Colonic mucosa (tissue), 4 donors: ENCODE data around the gene POP7. TPM values are rescaled to one million over a fixed set of nuclear protein-coding genes. Genes with fewer than 3 reads are reported as not detected.

ENCODE experiments used
- DNase-seq: peaks from one replicate; pipeline ENCODE4 v3.0.0-alpha.2; 2020
- H3K27ac ChIP-seq: fragments of 200-600 bp; one replicate; pipeline ENCODE4 v1.8.0; 2021
- H3K27me3 ChIP-seq: fragments of 200-600 bp; one replicate; pipeline ENCODE4 v1.8.0; 2021
- H3K36me3 ChIP-seq: fragments of 200-600 bp; one replicate; pipeline ENCODE4 v1.8.0; 2021
- H3K4me1 ChIP-seq: fragments of 200-600 bp; one replicate; pipeline ENCODE4 v1.8.0; 2021; ENCODE audit warnings: mild to moderate bottlenecking
- H3K4me3 ChIP-seq: fragments of 200-600 bp; one replicate; pipeline ENCODE4 v1.8.0; 2021
- H3K9ac ChIP-seq, 2 donors: one replicate each; pipeline ENCODE4 v1.7.0; 2013; ENCODE audit warnings: control low read depth in 2 of 2, low read depth in 2 of 2, low read length in 2 of 2
- H3K9me3 ChIP-seq: fragments of 200-600 bp; one replicate; pipeline ENCODE4 v1.8.0; 2021
- intact Hi-C: fragments of 100-400 bp; cut with DNase I; formaldehyde crosslinking; loops from one replicate; pipeline ENCODE4 v1.14.1; 2022
- total RNA-seq, 2 donors: library from RNA; stranded (reverse); fragmentation: NEBNext Ultra II Directional in 1 of 2; extraction: Animal tissue kit (Norgen Biotek cat#: 25700) in 1 of 2; gene quantifications; one replicate each; pipeline ENCODE4 v1.2.1, GENCODE V29; 2021
- TF ChIP-seq, protein P1 (sequence below): fragments of 200-600 bp; IDR thresholded peaks from one replicate; pipeline ENCODE4 v1.8.0; 2022; ENCODE audit warnings: antibody characterized with exemption, mild to moderate bottlenecking
- donor health status: healthy.
- donor health status: DM: no; HTN: no; CAD: no.
- donor health status: DM: no; HTN: no; CAD: no.

The POP7 gene
- total RNA-seq, 2 donors from 2014 or later: 28.8 to 43.4 TPM

DNA sequence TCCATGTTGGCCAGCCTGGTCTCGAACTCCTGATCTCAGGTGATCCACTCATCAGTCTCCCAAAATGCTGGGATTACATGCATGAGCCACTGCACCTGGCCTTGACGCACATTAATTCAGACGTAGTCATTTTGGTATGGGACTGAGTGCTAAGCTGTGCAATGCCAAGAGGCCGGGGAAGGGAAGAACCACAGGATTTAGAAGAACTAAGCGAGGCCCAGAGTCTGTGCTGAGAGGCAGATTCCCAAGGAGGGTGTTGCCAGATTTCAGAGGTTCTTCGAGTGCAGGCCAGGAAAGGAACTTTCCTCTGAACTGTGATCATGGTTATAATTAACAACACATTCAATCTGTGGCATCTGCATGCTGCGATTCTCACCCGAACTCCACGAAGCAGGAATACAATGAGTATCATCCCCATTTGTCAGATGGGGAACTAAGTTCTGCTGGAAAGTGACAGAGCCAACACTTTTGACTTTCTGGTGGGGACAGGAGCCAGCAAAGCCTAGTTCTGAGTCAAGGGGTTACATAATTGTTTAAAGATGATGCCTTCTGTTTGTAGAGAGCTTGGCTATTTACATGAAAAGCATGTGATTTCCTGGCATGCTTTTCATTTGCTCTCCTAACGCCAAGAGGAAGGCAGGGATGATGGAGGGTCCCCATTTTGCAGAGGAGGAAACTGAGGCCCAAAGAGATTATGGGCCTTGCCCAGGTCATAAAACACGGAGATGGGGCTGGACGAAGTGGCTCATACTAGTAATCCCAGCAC, 21.3 kb downstream of the POP7 start:
- Histone ChIP-seq H3K27ac (no peak overlapping the region), H3K4me1 (peaks cover 5% of the 10 kb centered on the region), H3K9me3 (no peaks in the 10 kb centered on the region), H3K36me3 (no peaks in the 10 kb centered on the region), H3K9ac (no peak overlapping the region), H3K4me3 (no peak overlapping the region), H3K27me3 (peaks cover 4% of the 10 kb centered on the region)
- no peak for DNase-seq
- intact Hi-C loops: no loop called here
- TF ChIP-seq, protein P1, sequence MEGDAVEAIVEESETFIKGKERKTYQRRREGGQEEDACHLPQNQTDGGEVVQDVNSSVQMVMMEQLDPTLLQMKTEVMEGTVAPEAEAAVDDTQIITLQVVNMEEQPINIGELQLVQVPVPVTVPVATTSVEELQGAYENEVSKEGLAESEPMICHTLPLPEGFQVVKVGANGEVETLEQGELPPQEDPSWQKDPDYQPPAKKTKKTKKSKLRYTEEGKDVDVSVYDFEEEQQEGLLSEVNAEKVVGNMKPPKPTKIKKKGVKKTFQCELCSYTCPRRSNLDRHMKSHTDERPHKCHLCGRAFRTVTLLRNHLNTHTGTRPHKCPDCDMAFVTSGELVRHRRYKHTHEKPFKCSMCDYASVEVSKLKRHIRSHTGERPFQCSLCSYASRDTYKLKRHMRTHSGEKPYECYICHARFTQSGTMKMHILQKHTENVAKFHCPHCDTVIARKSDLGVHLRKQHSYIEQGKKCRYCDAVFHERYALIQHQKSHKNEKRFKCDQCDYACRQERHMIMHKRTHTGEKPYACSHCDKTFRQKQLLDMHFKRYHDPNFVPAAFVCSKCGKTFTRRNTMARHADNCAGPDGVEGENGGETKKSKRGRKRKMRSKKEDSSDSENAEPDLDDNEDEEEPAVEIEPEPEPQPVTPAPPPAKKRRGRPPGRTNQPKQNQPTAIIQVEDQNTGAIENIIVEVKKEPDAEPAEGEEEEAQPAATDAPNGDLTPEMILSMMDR: no peak

DNA sequence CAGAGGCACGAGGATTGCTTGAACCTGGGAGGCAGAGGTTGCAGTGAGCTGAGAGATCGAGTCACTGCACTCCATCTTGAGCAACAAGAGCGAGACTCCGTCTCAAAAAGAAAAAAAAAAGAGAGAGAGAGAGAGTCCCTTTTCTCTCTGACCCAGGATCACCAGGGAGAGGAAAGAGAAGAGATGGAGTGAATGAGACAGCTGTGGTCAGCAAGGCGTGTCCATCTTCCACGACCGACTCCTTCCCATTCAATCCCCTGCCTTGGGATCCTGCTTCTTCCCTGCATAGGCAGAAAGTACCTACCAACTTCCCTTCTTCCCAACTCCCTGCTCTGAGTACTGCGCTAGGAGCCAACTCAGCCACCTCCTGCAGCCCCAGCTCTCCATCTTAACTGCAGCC, 22.3 kb downstream of the POP7 start:
- H3K36me3 ChIP-seq: no peaks in the 10 kb centered on the region
- no peak overlapping the region for H3K4me3 ChIP-seq
- H3K27ac ChIP-seq: no peak overlapping the region
- TF ChIP-seq, protein P1: no peak
- H3K4me1 ChIP-seq: peaks cover 5% of the 10 kb centered on the region
- no peak overlapping the region for H3K9ac ChIP-seq
- peaks cover under 1% of the 10 kb centered on the region for H3K27me3 ChIP-seq
- intact Hi-C loops: no loop called here
- H3K9me3 ChIP-seq: no peaks in the 10 kb centered on the region
- no peak for DNase-seq

DNA sequence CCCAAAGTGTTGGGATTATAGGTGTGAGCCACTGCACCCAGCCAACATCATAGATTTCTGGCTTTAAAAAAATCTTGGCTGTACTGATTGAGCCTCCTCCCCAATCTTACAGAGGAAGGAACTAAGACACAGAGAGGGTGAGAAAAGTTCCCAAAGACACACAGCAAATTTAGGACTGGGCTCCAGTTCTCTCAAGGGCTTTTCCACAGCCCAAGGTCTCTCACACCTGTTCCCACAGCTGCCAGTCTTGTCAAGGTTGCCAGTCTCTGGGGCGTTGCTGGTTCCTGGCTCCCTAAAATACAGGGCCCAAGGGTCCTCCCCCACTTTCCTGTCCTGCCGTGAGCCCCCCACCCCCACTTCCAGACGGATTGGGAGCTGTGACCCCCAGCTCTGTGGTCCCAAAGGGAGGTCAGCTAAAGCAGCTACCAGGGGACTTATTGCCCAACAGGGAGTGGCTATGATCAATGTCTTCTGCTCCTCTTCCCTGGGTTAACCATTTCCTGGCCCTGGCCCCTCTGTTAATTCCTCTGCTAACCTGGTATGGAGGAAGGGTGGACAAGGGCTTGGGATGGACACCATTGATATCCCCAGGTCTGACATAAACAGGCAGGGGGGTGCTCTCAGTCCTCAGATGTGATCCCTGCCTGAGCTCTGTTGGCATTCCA, 24.3 kb downstream of the POP7 start:
- no peaks in the 10 kb centered on the region for H3K36me3 ChIP-seq
- DNase-seq: no peak

DNA sequence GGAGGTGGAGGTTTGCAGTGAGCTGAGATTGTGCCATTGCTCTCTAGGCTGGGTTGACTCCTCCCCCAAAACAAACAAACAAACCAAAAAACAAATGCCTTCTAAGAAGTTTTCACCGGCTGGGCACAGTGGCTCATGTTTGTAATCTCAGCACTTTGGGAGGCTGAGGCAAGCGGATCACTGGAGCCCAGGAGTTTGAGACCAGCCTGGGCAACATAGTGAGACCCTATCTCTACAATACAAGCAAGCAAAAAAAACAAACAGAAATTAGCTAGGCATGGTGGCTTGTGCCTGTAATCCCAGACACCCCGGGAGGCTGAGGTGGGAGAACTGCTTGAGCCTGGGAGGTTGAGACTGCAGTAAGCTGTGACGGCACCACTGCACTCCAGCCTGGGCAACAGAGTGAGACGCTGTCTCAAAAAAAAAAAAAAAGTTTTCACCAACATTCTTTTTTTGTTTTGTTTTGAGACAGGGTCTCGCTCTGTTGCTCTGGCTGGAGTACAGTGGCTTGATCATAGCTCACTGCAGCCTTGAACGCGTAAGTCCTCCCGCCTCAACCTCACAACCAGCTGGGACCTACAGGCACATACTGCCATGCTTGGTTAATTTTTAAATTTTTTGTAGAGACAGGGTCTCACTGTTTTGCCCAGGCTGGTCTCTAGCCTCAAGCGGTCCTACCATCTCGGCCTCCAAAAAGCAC, 26.2 kb downstream of the POP7 start:
- intact Hi-C loops: no loop called here
- no peaks in the 10 kb centered on the region for H3K4me1 ChIP-seq
- no peak overlapping the region for H3K27ac ChIP-seq

More for the DNA sequence above, 24.3 kb downstream of the POP7 start:
- no peaks in the 10 kb centered on the region for H3K27me3 ChIP-seq
- H3K9me3 ChIP-seq: no peaks in the 10 kb centered on the region
- peaks cover 5% of the 10 kb centered on the region for H3K4me1 ChIP-seq
- H3K27ac ChIP-seq: no peak overlapping the region
- H3K4me3 ChIP-seq: no peak overlapping the region
- TF ChIP-seq, protein P1: no peak
- intact Hi-C loops: no loop called here
- no peak overlapping the region for H3K9ac ChIP-seq

DNA sequence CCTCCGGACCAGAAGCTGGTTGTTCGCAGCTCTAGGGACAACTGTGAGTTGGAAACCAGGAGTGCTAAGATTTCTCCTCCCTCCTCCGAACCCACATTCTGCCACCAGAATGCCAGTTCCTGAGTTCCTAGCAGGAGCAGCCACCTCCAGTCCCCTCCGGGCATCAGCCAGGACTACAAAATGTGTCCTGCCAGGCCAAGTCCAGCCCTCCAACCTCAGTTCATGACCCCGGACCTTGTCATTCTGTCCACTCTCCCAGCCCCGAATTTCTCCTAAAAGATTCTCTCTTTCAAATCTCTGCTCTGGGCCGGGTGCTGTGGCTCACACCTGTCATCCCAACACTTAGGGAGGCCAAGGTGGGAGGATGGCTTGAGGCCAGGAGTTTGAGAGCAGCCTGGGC, 29.8 kb downstream of the POP7 start:
- no peaks in the 10 kb centered on the region for H3K27me3 ChIP-seq
- no peak overlapping the region for H3K4me3 ChIP-seq
- no peaks in the 10 kb centered on the region for H3K4me1 ChIP-seq
- intact Hi-C loops: no loop called here
- H3K9ac ChIP-seq: no peak overlapping the region
- H3K36me3 ChIP-seq: no peaks in the 10 kb centered on the region
- DNase-seq: no peak
- TF ChIP-seq, protein P1: no peak
- H3K27ac ChIP-seq: no peak overlapping the region
- no peaks in the 10 kb centered on the region for H3K9me3 ChIP-seq

More for the DNA sequence above, 26.2 kb downstream of the POP7 start:
- no peaks in the 10 kb centered on the region for H3K27me3 ChIP-seq
- no peaks in the 10 kb centered on the region for H3K36me3 ChIP-seq
- no peak overlapping the region for H3K9ac ChIP-seq
- TF ChIP-seq, protein P1: no peak
- no peaks in the 10 kb centered on the region for H3K9me3 ChIP-seq
- no peak overlapping the region for H3K4me3 ChIP-seq
- DNase-seq: no peak
